H1 (cell line): ENCODE results near the gene MAPK8IP3. TPM values are rescaled to one million over a fixed set of nuclear protein-coding genes. Genes with fewer than 3 reads are reported as not detected.

Experiments
- ASH2L ChIP-seq: fragments of 200-600, 300-600 bp; sonication (generic); IDR thresholded peaks from one replicate; pipeline ENCODE4 v1.7.1; 2017; ENCODE audit warnings: low read length
- POLR2AphosphoS5 ChIP-seq: IDR thresholded peaks from 2 replicates; pipeline ENCODE4 v1.6.1; 2011; ENCODE audit warnings: low read depth, low read length
- SP2 ChIP-seq: IDR thresholded peaks from 2 replicates; pipeline ENCODE4 v1.6.1; 2012; ENCODE audit warnings: mild to moderate bottlenecking, low read length, inconsistent platforms
- SRF ChIP-seq: IDR thresholded peaks from 2 replicates; pipeline ENCODE4 v1.6.1; 2011; ENCODE audit warnings: mild to moderate bottlenecking, low read depth, low read length, moderate library complexity
- SUZ12 ChIP-seq: fragments of 200-600 bp; sonication (generic); IDR thresholded peaks from 2 replicates; pipeline ENCODE4 v1.6.1; 2012; ENCODE audit warnings: mild to moderate bottlenecking, inconsistent platforms, low read length, moderate library complexity, mixed read lengths
- TAF1 ChIP-seq: IDR thresholded peaks from 2 replicates; pipeline ENCODE4 v1.6.1; 2011; ENCODE audit warnings: mild to moderate bottlenecking, low read depth, low read length
- polyA plus RNA-seq, 7 experiments: library from polyadenylated mRNA; depleted of rRNA in 3 of 7; stranded (reverse) in 5 of 7; unstranded in 2 of 7; fragments of >200 nt in 5 of 7; fragments of 200-250 nt in 2 of 7; gene quantifications; 1 replicate in 5 of 7; 2 replicates in 1 of 7; 4 replicates in 1 of 7; pipeline versions ENCODE4 v1.2.1 to v1.2.3, GENCODE V29; 2011 to 2013; ENCODE audit warnings: missing spikeins in 2 of 7, mixed read lengths in 2 of 7
- total RNA-seq: library from RNA; stranded (reverse); fragmentation: NEBNext Ultra II Directional; extraction: Animal tissue kit (Norgen Biotek cat#: 25700); gene quantifications from 2 replicates; pipeline ENCODE4 v1.2.1, GENCODE V29; 2021
- TF ChIP-seq, protein P1 (sequence below): IDR thresholded peaks from 2 replicates; pipeline ENCODE4 v1.6.1; 2011; ENCODE audit warnings: low read length, improper control_type of control experiment

Gene MAPK8IP3
- total and polyA plus RNA-seq, 2 of the 8 experiments (the other 6 are each of a cell fraction or from before 2014, with no cell fraction given) = 16.9 to 43.4 TPM

- TF ChIP-seq SUZ12 = no peak
- TF ChIP-seq TAF1 = no peak
- TF ChIP-seq ASH2L = no peak
- TF ChIP-seq SRF = no peak
- TF ChIP-seq, protein P1, sequence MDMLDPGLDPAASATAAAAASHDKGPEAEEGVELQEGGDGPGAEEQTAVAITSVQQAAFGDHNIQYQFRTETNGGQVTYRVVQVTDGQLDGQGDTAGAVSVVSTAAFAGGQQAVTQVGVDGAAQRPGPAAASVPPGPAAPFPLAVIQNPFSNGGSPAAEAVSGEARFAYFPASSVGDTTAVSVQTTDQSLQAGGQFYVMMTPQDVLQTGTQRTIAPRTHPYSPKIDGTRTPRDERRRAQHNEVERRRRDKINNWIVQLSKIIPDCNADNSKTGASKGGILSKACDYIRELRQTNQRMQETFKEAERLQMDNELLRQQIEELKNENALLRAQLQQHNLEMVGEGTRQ = no peak
- TF ChIP-seq POLR2AphosphoS5 = peak; percentile 66
- no peak for TF ChIP-seq SP2
Observed at GRCh38 chr16:1779741-1780676, 74.0 kb downstream of the MAPK8IP3 start (continued).
